HG03064 (cell line): ENCODE measurements around the gene POLR3F.

ENCODE experiments used
- ATAC-seq: cut with Tn5 transposase; IDR thresholded peaks from one replicate; pipeline ENCODE4 v1.9.1; 2021; ENCODE audit warnings: low read depth; ENCODE audit not compliant: unreplicated experiment

Gene POLR3F, protein sequence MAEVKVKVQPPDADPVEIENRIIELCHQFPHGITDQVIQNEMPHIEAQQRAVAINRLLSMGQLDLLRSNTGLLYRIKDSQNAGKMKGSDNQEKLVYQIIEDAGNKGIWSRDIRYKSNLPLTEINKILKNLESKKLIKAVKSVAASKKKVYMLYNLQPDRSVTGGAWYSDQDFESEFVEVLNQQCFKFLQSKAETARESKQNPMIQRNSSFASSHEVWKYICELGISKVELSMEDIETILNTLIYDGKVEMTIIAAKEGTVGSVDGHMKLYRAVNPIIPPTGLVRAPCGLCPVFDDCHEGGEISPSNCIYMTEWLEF

DNA sequence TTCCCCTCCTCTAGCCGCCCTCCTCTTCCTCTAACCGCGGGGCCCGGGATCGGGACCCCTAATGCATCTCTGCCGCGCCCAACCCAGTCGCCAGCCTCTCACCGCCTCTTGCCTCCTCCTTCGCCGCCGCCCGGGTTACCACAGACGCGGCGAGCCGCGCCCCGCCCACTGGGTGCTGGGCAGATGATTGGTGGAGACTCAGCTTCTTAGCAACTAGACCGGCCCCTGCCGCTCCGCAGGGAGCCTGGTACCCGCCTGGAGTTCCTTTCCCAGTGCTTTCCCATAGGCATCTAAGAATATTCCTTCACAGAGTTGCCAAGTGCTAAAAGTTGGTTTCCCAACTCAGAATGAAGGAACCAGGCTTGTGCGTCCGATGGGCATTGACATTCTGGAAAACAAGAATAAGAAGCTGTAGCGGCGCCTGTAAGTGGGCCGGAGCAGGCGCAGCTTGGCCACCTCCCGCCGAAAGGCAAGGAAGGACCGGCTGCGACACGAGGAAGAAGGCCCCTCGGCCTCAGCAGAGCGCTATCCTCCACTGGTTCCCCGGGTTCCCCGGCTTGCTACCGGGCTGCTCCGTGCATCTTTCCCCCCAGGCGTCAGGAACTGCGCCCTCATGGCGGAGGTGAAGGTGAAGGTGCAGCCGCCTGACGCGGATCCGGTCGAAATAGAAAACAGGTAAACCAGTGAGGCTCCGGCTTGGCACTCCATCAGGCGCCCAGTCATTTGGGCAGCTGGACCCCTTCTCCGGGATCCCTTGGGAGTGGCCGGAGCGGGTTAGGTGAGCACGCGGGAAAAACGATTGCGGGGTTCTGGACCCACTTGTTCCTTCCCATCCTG is at the start of gene POLR3F, which contains the start of gene DZANK1:
Gene POLR3F, plus strand, starts transcription at position 497 of the 837 bp plus-strand sequence. Its CDS starts 117 bp downstream, at position 614.
Gene DZANK1, minus strand, starts transcription at position 137 of the 837 bp plus-strand sequence. CDS start 1,672 bp downstream, outside the sequence.
- ATAC-seq = peak; percentile 96

DNA sequence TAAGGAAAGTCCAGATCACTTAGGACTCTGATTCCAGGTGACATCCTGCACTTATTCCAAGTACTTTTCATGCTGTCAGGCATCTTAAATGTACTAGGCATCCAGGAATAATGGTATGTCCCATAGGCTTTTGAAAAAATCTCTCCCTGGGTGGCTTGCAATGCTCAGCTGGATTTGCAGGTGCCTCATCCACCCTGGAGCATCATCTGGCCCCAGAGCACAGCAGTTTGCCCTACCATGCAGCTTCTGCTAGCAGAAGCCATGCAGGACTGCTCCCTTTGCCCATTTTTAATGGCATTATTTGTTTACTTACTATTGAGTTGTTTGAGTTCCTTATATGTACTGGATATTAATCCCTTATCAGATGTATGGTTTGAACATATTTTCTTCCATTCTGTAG is 45.6 kb upstream of the POLR3F start:
- ATAC-seq = no peak

GRCh38 chr20:18427214-18427613 is 40.0 kb upstream of the POLR3F start:
- ATAC-seq = no peak

DNA sequence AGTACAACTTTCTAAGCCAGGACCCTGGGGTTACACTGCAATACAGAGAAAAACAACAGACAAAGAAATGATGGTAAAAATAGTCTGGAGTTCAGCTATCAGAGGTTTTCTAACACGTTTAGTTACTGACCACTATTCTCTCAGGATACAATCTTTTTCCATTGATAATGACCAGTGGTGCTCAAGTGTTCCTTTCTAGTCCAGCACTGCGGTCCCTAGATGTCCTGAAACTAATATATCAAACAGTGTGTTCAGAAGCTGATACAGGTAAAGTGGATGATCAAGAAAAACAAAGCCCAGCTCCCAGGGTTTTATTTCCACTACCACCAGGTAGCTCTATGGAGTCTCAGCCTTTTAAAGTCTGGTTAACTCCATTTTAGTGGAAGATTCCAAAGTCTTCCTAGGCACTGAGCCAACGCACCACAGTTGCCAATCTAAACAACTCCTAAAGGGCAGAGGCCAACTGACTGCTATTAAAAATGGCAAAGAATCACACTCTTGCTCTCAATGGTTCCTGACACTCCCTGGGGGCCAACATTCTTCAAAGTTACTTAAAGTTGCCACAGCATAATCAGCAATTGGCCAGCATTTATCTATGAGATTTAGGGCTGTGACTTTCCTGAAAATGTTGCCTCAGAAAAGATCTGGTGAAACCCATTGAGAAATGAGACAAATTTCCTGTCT is 38.6 kb upstream of the POLR3F start:
- no peak for ATAC-seq

DNA sequence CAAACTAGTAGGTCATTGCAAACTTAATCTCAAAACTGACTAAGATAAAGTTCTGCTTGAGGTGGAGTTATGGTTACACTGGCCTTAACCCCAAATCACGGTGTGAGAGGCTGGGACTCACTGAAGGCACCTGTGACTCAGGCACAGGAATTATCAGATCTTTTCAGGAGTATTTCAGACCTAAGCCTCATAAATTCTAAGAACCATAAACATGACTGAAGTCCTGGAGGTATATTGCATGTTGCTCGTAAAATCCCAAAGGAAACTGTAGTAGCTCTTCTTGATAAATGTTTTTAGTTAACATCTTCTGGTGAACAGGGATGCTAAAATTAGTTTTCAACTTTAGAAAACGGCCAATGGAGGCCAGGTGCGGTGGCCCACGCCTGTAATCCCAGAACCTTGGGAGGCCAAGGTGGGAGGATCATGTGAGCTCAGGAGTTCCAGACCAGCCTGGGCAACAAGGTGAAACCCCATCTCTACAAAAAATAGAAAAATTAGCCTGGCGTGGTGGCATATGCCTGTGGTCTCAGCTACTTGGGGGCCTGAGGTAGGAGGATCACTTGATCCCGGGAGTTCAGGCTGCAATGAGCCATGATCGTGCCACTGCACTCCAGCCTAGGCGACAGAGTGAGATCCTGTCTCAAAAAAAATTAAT is 36.9 kb upstream of the POLR3F start:
- no peak for ATAC-seq

DNA sequence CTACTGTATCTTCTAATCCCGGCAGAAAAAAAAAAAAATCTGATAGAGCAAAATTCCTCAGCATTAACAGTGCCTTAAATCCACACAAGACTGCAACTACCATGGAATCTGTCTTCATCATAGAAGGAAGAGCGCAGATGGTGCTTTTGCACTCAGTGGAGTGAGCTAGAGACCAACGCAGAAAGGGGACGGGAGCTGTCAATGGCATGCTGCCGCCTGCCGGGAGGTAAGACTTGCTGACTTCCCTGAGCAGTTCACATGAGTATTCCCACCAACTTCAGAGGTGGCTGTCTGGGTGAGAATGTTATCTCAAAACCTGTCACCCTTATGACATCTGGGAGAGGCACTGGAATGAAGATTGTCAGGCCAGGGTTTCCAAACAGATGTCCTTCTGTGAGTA is 36.0 kb upstream of the POLR3F start:
- ATAC-seq = no peak

DNA sequence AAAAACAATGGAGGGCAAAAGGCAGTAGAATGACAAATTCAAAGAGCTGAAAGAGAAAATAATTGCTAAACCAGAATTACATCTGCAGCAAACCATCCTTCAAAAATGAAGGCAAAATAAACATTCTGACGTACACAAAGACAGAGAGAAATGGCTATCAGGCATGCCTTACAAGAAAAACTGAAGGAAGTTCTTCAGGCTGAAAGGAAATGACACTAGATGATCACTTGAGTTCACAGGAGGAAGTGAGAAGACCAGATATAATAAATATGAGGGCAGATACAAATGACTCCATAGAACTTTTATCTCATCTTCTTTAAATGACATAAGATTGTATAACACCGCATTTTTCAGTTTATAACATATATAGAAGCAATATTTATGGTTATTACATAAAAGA is 30.3 kb upstream of the POLR3F start:
- no peak for ATAC-seq

DNA sequence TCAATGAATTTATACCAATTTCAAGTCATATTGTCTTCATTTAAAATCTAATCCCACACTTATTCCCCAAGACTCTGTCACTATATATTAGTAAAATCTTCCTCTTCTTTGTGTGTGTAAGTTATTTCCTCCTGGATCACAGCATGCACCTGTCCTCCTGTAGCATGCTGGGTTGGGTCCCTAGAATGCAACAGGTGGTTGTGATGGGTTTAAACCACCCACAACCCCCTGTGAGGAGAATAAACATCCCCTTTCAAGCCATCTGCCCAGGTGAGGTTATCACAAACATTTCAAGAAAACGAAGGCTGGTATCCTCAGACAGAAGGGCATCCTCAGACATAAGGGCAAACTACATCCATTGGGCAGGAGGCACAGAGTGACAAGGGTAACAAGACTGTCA is 26.8 kb upstream of the POLR3F start:
- no peak for ATAC-seq

DNA sequence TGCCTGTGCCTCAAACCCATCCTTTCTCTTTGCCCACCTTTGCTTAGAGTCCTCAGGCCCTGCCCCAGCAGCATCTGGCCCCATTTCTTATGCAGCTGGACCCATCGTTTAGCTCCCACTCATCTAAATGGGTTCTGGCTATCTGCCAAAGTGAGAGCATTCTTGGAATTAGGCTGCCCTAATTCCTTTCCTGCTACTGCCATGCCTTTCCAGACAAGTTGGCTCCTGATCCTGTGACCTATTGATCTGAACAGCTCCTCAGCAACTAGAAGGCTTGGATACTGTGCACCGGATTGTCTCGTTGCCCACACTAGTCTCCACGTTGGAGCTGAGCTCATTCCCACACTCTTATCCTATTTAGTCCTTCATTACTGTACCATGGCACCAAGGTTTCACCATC is 23.3 kb upstream of the POLR3F start:
- no peak for ATAC-seq

- ATAC-seq = no peak
Measured at GRCh38 chr20:18456600-18456999, 10.6 kb upstream of the POLR3F start.

- ATAC-seq = no peak
Measured at GRCh38 chr20:18465536-18466200, 1.5 kb upstream of the POLR3F start.

GRCh38 chr20:18466574-18466893 is 656 bp upstream of the POLR3F start:
- ATAC-seq = peak; percentile 18

GRCh38 chr20:18477218-18477617 is 10.0 kb downstream of the POLR3F start:
- no peak for ATAC-seq

DNA sequence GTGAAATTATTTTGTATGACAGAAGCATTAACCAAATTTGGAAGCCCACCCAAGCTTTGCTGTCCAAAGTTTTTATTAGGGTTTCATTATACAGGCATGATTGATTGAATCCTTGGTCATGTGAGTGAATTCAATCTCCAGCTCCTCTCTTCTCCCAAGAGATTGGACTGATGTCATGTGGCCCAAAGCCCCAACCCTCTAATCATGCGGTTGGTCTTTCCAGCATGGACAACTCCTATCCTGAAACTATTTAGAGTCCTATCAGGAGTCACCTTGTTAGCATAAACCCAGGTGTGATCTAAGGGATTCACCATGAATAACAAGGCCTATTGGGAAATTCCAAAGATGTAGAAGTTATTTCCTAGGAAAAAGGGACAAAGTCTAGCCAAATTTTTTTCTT is 10.6 kb downstream of the POLR3F start:
- no peak for ATAC-seq

DNA sequence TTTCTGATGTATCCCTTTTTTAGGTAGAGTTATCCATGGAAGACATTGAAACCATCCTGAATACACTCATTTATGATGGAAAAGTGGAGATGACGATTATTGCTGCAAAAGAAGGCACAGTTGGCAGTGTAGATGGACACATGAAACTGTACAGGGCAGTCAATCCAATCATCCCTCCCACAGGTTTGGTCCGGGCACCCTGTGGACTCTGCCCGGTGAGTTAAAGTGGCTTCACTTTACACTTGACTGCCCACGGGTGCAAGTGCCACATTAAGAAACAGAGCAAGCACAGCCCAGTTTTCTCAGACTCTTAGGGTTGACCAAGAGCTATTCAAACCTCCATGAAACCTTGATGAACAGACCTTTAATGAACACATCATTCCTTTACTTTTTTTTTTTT is 14.4 kb downstream of the POLR3F start:
- no peak for ATAC-seq

GRCh38 chr20:18488301-18488700 is 21.1 kb downstream of the POLR3F start:
- no peak for ATAC-seq

DNA sequence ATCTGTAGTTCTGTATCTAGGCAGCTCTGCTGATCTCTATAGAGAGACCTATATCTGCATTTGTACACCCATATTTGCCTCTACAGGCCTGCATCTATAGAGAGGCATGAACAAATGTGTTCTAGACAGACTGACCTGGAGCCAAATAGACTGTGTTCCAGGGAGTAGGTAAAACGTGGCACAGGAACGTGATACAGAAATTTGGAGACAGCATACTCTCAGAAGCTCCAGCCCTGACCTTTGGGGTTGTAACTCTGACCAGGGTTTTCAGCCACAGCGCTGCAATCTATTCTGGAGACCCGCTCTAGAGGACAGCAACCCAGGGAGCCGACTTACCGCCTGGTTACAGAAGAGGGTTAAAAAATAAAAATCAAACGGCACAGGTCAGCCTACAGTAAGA is 28.9 kb downstream of the POLR3F start:
- ATAC-seq = no peak

DNA sequence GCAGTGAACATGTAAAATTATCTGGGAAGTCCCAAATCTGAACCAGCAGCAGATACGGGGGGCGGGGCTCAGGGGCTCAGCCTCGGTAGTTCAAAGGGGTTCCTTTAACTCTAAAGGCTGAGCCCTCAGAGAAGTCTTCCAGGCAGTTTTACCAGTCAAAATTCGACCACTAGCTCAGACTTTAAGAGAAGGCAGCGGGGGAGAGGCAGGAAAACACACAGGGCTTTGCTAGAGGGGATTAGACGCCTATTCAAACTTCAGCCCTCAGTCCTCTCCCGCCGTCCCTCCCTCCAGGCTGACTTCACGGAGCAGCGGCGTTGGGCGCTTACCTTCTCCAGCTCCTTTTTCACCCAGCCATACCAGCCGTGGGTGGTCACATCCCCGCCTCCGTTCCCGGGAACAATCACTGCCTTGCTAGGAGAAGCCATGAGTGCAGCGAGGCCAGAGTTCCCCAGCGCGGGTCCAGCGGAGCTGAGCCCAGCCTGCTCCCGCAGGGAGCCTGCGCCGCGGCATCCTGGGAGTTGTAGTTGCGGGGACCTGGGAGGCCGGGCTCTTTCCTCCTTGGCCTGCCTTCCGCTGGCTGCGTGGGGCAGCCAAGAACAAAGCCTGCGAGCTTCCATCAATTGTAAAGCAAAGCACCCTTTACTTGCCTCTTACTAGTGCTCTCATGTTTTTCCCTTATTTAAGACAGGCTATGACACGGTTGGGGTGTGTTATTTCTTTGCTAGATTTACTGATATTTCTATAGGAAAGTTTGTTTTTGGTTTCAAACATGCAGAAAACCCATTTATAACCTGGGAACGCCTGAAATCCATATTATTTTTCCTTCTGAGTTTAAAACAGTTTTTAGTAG is 29.8 kb downstream of the POLR3F start, which contains the start of gene RBBP9:
Gene RBBP9, minus strand, starts transcription at position 486 of the 853 bp plus-strand sequence. Its CDS starts 58 bp downstream, at position 428.
- peak; percentile 96 for ATAC-seq

GRCh38 chr20:18497603-18498002 is 30.4 kb downstream of the POLR3F start:
- no peak for ATAC-seq
